Memory B cell (primary cell): Measurements from ENCODE around the gene NAA60.

Experiments
- ATAC-seq: fragments of 150-1000 bp; cut with Tn5 transposase; 2 replicates; pipeline ENCODE4 v1.10.0; 2021; ENCODE audit warnings: low read depth, mild to moderate bottlenecking, moderate library complexity
- DNase-seq, 2 donors: peaks; one replicate each; pipeline ENCODE4 v3.0.0; 2022; ENCODE audit warnings: low spot score in 2 of 2
- H3K27ac Mint-ChIP-seq: one replicate; pipeline ENCODE4 v1.8.0; 2022; ENCODE audit warnings: mild to moderate bottlenecking, moderate library complexity, mixed read lengths
- H3K27me3 Mint-ChIP-seq: one replicate; pipeline ENCODE4 v1.8.0; 2022; ENCODE audit warnings: mixed read lengths
- H3K36me3 Mint-ChIP-seq: one replicate; pipeline ENCODE4 v1.8.0; 2022; ENCODE audit warnings: mild to moderate bottlenecking, mixed read lengths
- H3K4me1 Mint-ChIP-seq: one replicate; pipeline ENCODE4 v1.8.0; 2022; ENCODE audit warnings: mixed read lengths
- H3K4me3 Mint-ChIP-seq: one replicate; pipeline ENCODE4 v1.8.0; 2022; ENCODE audit warnings: mild to moderate bottlenecking, moderate library complexity, mixed read lengths
- H3K9me3 Mint-ChIP-seq: one replicate; pipeline ENCODE4 v1.8.0; 2022; ENCODE audit warnings: mixed read lengths

The NAA60 gene

GRCh38 chr16:3443108-3444031 lies at the start of gene NAA60, which contains the start of gene ZNF597:
Gene NAA60 (plus strand): TSS chr16:3443680. CDS start chr16:3476228, 32,548 bp downstream.
Gene ZNF597 (minus strand): TSS chr16:3443504. CDS start chr16:3443153, 351 bp downstream.
- H3K27ac Mint-ChIP-seq = peak within 1 kb of the TSS; percentile 92
- H3K9me3 Mint-ChIP-seq = peaks cover 9% of the 10 kb centered on the region
- no peaks in the 10 kb centered on the region for H3K27me3 Mint-ChIP-seq
- peaks cover 17% of the 10 kb centered on the region for H3K36me3 Mint-ChIP-seq
- DNase-seq (peak; percentile 39 to 57), ATAC-seq (peak; percentile 94)
- peak within 1 kb of the TSS; percentile 95 for H3K4me3 Mint-ChIP-seq
- peaks cover 3% of the 10 kb centered on the region for H3K4me1 Mint-ChIP-seq

- Mint-ChIP-seq H3K4me1 (peaks cover 30% of the 10 kb centered on the region), H3K36me3 (peaks cover 41% of the 10 kb centered on the region)
- ATAC-seq = no peak
Measured at GRCh38 chr16:3400446-3400778, 43.1 kb upstream of the NAA60 start.

GRCh38 chr16:3400779-3401688 lies 42.4 kb upstream of the NAA60 start, which contains the start of the genes ZNF174 and ZSCAN32:
Gene ZNF174 (plus strand): TSS chr16:3401215. CDS start chr16:3402005, 790 bp downstream.
Gene ZSCAN32 (minus strand): TSS chr16:3401004. CDS start chr16:3397557, 3,447 bp downstream.
- Mint-ChIP-seq H3K9me3 (peaks cover 16% of the 10 kb centered on the region), H3K27me3 (no peaks in the 10 kb centered on the region), H3K4me3 (peak within 1 kb of the TSS; percentile 91), H3K4me1 (peaks cover 29% of the 10 kb centered on the region), H3K36me3 (peaks cover 40% of the 10 kb centered on the region), H3K27ac (peak within 1 kb of the TSS; percentile 81)
- ATAC-seq (peak; percentile 95), DNase-seq (peak; percentile 92 to 98)

More at GRCh38 chr16:3400446-3400778, 43.1 kb upstream of the NAA60 start:
- DNase-seq = no peak
- peaks cover 15% of the 10 kb centered on the region for H3K9me3 Mint-ChIP-seq
- H3K27me3 Mint-ChIP-seq = no peaks in the 10 kb centered on the region
- H3K27ac Mint-ChIP-seq = peak overlapping the region; percentile 81
- H3K4me3 Mint-ChIP-seq = peak overlapping the region; percentile 91

GRCh38 chr16:3401719-3402397 lies 41.6 kb upstream of the NAA60 start:
- Mint-ChIP-seq H3K4me3 (peak overlapping the region; percentile 91), H3K27me3 (no peaks in the 10 kb centered on the region), H3K36me3 (peaks cover 41% of the 10 kb centered on the region), H3K27ac (peak overlapping the region; percentile 81), H3K9me3 (peaks cover 15% of the 10 kb centered on the region), H3K4me1 (peaks cover 24% of the 10 kb centered on the region)
- ATAC-seq (no peak), DNase-seq (no peak)

GRCh38 chr16:3408561-3409197 lies 34.8 kb upstream of the NAA60 start:
- ATAC-seq (no peak), DNase-seq (no peak)
- Mint-ChIP-seq H3K4me3 (no peak overlapping the region), H3K9me3 (peaks cover 19% of the 10 kb centered on the region), H3K27me3 (peaks cover 2% of the 10 kb centered on the region), H3K36me3 (peaks cover 61% of the 10 kb centered on the region), H3K27ac (no peak overlapping the region), H3K4me1 (peaks cover 2% of the 10 kb centered on the region)

GRCh38 chr16:3413730-3414379 lies 29.6 kb upstream of the NAA60 start:
- no peak overlapping the region for H3K4me3 Mint-ChIP-seq
- H3K9me3 Mint-ChIP-seq = peaks cover 15% of the 10 kb centered on the region
- peaks cover 24% of the 10 kb centered on the region for H3K36me3 Mint-ChIP-seq
- H3K4me1 Mint-ChIP-seq = no peaks in the 10 kb centered on the region
- DNase-seq (no peak), ATAC-seq (no peak)
- peaks cover 2% of the 10 kb centered on the region for H3K27me3 Mint-ChIP-seq
- no peak overlapping the region for H3K27ac Mint-ChIP-seq

- ATAC-seq = no peak
- DNase-seq = no peak
- Mint-ChIP-seq H3K4me1 (peaks cover 3% of the 10 kb centered on the region), H3K36me3 (peaks cover 15% of the 10 kb centered on the region), H3K27ac (no peak overlapping the region), H3K4me3 (peak overlapping the region; percentile 67), H3K9me3 (peaks cover 1% of the 10 kb centered on the region), H3K27me3 (no peaks in the 10 kb centered on the region)
Measured at GRCh38 chr16:3431779-3432219, 11.7 kb upstream of the NAA60 start.

- Mint-ChIP-seq H3K27ac (no peak overlapping the region), H3K4me3 (no peak overlapping the region), H3K9me3 (peaks cover 3% of the 10 kb centered on the region), H3K36me3 (peaks cover 22% of the 10 kb centered on the region), H3K4me1 (peaks cover 3% of the 10 kb centered on the region), H3K27me3 (no peaks in the 10 kb centered on the region)
- ATAC-seq (no peak), DNase-seq (no peak)
Measured at GRCh38 chr16:3434373-3434772, 9.1 kb upstream of the NAA60 start.

- DNase-seq = no peak
- Mint-ChIP-seq H3K27ac (no peak overlapping the region), H3K27me3 (no peaks in the 10 kb centered on the region), H3K4me3 (no peak overlapping the region), H3K9me3 (peaks cover 9% of the 10 kb centered on the region), H3K4me1 (peaks cover 3% of the 10 kb centered on the region), H3K36me3 (peaks cover 17% of the 10 kb centered on the region)
- ATAC-seq = no peak
Measured at GRCh38 chr16:3439637-3440036, 3.8 kb upstream of the NAA60 start.

GRCh38 chr16:3444032-3444388 lies 530 bp downstream of the NAA60 start:
- ATAC-seq = peak; percentile 19
- peaks cover 14% of the 10 kb centered on the region for H3K36me3 Mint-ChIP-seq
- peaks cover 3% of the 10 kb centered on the region for H3K4me1 Mint-ChIP-seq
- peaks cover 9% of the 10 kb centered on the region for H3K9me3 Mint-ChIP-seq
- peak overlapping the region; percentile 95 for H3K4me3 Mint-ChIP-seq
- DNase-seq = no peak
- no peaks in the 10 kb centered on the region for H3K27me3 Mint-ChIP-seq
- peak overlapping the region; percentile 92 for H3K27ac Mint-ChIP-seq

- Mint-ChIP-seq H3K4me3 (no peak overlapping the region), H3K36me3 (peaks cover 2% of the 10 kb centered on the region), H3K27ac (no peak overlapping the region), H3K4me1 (peaks cover 4% of the 10 kb centered on the region), H3K9me3 (no peaks in the 10 kb centered on the region), H3K27me3 (no peaks in the 10 kb centered on the region)
- ATAC-seq (no peak), DNase-seq (no peak)
Measured at GRCh38 chr16:3454093-3454492, 10.6 kb downstream of the NAA60 start.

GRCh38 chr16:3454631-3455147 lies 11.2 kb downstream of the NAA60 start:
- Mint-ChIP-seq H3K27ac (no peak overlapping the region), H3K9me3 (no peaks in the 10 kb centered on the region), H3K27me3 (no peaks in the 10 kb centered on the region), H3K36me3 (peaks cover 2% of the 10 kb centered on the region), H3K4me3 (no peak overlapping the region), H3K4me1 (peaks cover 9% of the 10 kb centered on the region)
- no peak for ATAC-seq
- DNase-seq = no peak
